Endothelial cell of umbilical vein (primary cell): ENCODE results near the gene THBS3. TPM values are rescaled to one million over a fixed set of nuclear protein-coding genes. Genes with fewer than 3 reads are reported as not detected.

Experiments
- BruUV-seq: library from RNA; stranded (reverse); fragments of 400-500 nt; replicated peaks from 2 replicates; lab custom pipeline; 2021; lab: Mats Ljungman, UMichigan
- CTCF ChIA-PET: fragments of 300-600, 350-600 bp; sonication (Branson Sonifier 250); formaldehyde crosslinking; loops from one replicate; lab custom pipeline; 2021; ENCODE audit warnings: antibody characterized with exemption, inconsistent platforms; lab: Charles Lee
- POLR2A ChIA-PET: fragments of 300-600, 350-600 bp; sonication (Branson Sonifier 250); formaldehyde crosslinking; loops from one replicate; lab custom pipeline; 2021; ENCODE audit warnings: antibody characterized with exemption, inconsistent platforms; lab: Charles Lee
- DNase-seq: peaks from one replicate; pipeline ENCODE4 v3.0.0-alpha.2; 2011; ENCODE audit warnings: low read depth, low spot score
- FAIRE-seq: peaks from 2 replicates; lab custom pipeline; 2011; peaks lifted over from hg19 to GRCh38; lab: Jason Lieb, UNC
- H2AFZ ChIP-seq: 2 replicates; pipeline ENCODE4 v1.6.0; 2012; ENCODE audit warnings: low read depth, low read length, control low read depth, inconsistent platforms
- H3K27ac ChIP-seq: 2 replicates; pipeline ENCODE4 v1.5.1; 2011; ENCODE audit warnings: low read depth, mild to moderate bottlenecking, control low read depth, low read length, moderate library complexity; ENCODE audit not compliant: insufficient read depth
- H3K27me3 ChIP-seq, 2 experiments: 2 replicates each; pipeline versions ENCODE4 v1.6.0 to v1.6.1; 2011; ENCODE audit warnings: low read length in 2 of 2, mixed read lengths in 1 of 2; ENCODE audit not compliant: control insufficient read depth in 2 of 2, insufficient read depth in 2 of 2
- H3K36me3 ChIP-seq, 2 experiments: 2 replicates in 1 of 2; 3 replicates in 1 of 2; pipeline ENCODE4 v1.5.1; 2011; ENCODE audit warnings: low read length in 2 of 2, mild to moderate bottlenecking in 1 of 2, moderate library complexity in 1 of 2; ENCODE audit not compliant: control insufficient read depth in 2 of 2, insufficient read depth in 2 of 2; ENCODE audit errors: extremely low read depth in 1 of 2
- H3K4me1 ChIP-seq: 3 replicates; pipeline ENCODE4 v1.5.1; 2011; ENCODE audit warnings: mild to moderate bottlenecking, low read length; ENCODE audit not compliant: control insufficient read depth, insufficient read depth; ENCODE audit errors: extremely low read depth
- H3K4me2 ChIP-seq: 2 replicates; pipeline ENCODE4 v1.6.1; 2011; ENCODE audit warnings: low read length, control low read depth, mixed read lengths; ENCODE audit not compliant: insufficient read depth
- H3K4me3 ChIP-seq, 3 experiments: fragments of 200-600 bp in 1 of 3; sonication (generic), shearing (Covaris generic) in 1 of 3; replicated peaks in 1 of 3; 2 replicates each; pipeline ENCODE4 v1.5.1; 2011 to 2016; ENCODE audit warnings: control low read depth in 3 of 3, low read length in 3 of 3, mild to moderate bottlenecking in 2 of 3, inconsistent platforms in 1 of 3, low read depth in 1 of 3, moderate library complexity in 1 of 3; ENCODE audit not compliant: insufficient read depth in 1 of 3
- H3K79me2 ChIP-seq: 2 replicates; pipeline ENCODE4 v1.6.0; 2012; ENCODE audit warnings: low read length, inconsistent platforms; ENCODE audit not compliant: control insufficient read depth, insufficient read depth
- H3K9ac ChIP-seq: replicated peaks from 2 replicates; pipeline ENCODE3; 2011; ENCODE audit warnings: low read length, control low read depth; ENCODE audit not compliant: insufficient read depth; ENCODE audit errors: extremely low read depth
- H3K9me1 ChIP-seq: replicated peaks from 3 replicates; pipeline ENCODE4 v1.6.0; 2011; ENCODE audit warnings: mild to moderate bottlenecking, low read length; ENCODE audit not compliant: control insufficient read depth, insufficient read depth; ENCODE audit errors: extremely low read depth
- H3K9me3 ChIP-seq: replicated peaks from 2 replicates; pipeline ENCODE4 v1.5.1; 2012; ENCODE audit warnings: low read length, inconsistent platforms; ENCODE audit not compliant: control insufficient read depth, insufficient read depth
- H4K20me1 ChIP-seq: replicated peaks from 2 replicates; pipeline ENCODE3; 2011; ENCODE audit warnings: mild to moderate bottlenecking, low read length; ENCODE audit not compliant: control insufficient read depth, insufficient read depth; ENCODE audit errors: extremely low read depth
- EZH2 ChIP-seq: IDR thresholded peaks from 2 replicates; pipeline ENCODE4 v1.6.1; 2012; ENCODE audit warnings: borderline replicate concordance, low read depth, mild to moderate bottlenecking, moderate library complexity, low read length, inconsistent platforms; ENCODE audit not compliant: severe bottlenecking
- FOS ChIP-seq: IDR thresholded peaks from 2 replicates; pipeline ENCODE4 v1.6.1; 2011; ENCODE audit warnings: mild to moderate bottlenecking, low read length, moderate library complexity, borderline replicate concordance; ENCODE audit not compliant: insufficient read depth
- GATA2 ChIP-seq: IDR thresholded peaks from 2 replicates; pipeline ENCODE4 v1.7.0; 2011; ENCODE audit warnings: low read depth, mild to moderate bottlenecking, moderate library complexity, mixed read lengths, low read length; ENCODE audit not compliant: insufficient read length, insufficient read depth
- JUN ChIP-seq: IDR thresholded peaks from 2 replicates; pipeline ENCODE4 v1.6.1; 2011; ENCODE audit warnings: borderline replicate concordance, low read depth; ENCODE audit not compliant: insufficient read length, insufficient read depth
- MYC ChIP-seq: IDR thresholded peaks from one replicate; pipeline ENCODE4 v1.6.1; 2011; ENCODE audit warnings: mild to moderate bottlenecking, low read depth, low read length
- POLR2A ChIP-seq: IDR thresholded peaks from 2 replicates; pipeline ENCODE4 v1.6.1; 2012; ENCODE audit warnings: low read depth, mild to moderate bottlenecking, control low read depth, low read length
- POLR2AphosphoS5 ChIP-seq: IDR thresholded peaks from 2 replicates; pipeline ENCODE4 v1.6.1; 2012; ENCODE audit warnings: low read depth, mild to moderate bottlenecking, control low read depth, low read length, moderate library complexity; ENCODE audit not compliant: insufficient read depth
- dilution Hi-C: fragments of 300-500 bp; cut with MboI; formaldehyde crosslinking; loops from one replicate; pipeline ENCODE4 v1.15.0; 2019; ENCODE audit warnings: low sequenced_read_pairs; ENCODE audit not compliant: extremely low pct_ligation_motif_present
- intact Hi-C: fragments of 100-400 bp; cut with micrococcal nuclease; formaldehyde crosslinking; loops from one replicate; pipeline ENCODE4 v1.10.0; 2022
- polyA plus RNA-seq, 4 experiments: library from polyadenylated mRNA; depleted of rRNA in 3 of 4; stranded (reverse) in 3 of 4; unstranded in 1 of 4; fragments of >200 nt; gene quantifications; 2 replicates each; pipeline versions ENCODE4 v1.2.1 to v1.2.3, GENCODE V29; 2011 to 2012; ENCODE audit warnings: missing spikeins in 1 of 4
- total RNA-seq: library from RNA; stranded (reverse); gene quantifications from 2 replicates; pipeline ENCODE4 v1.2.3, GENCODE V29; 2021
- TF ChIP-seq, protein P1 (sequence below): IDR thresholded peaks from 2 replicates; pipeline ENCODE4 v1.6.1; 2011; ENCODE audit not compliant: insufficient read depth, insufficient read length

Gene THBS3
- total and polyA plus RNA-seq, 2 donors (not counting 3 experiments of a cell fraction or from before 2014, with no cell fraction given) = 23.6 to 25.7 TPM

DNA sequence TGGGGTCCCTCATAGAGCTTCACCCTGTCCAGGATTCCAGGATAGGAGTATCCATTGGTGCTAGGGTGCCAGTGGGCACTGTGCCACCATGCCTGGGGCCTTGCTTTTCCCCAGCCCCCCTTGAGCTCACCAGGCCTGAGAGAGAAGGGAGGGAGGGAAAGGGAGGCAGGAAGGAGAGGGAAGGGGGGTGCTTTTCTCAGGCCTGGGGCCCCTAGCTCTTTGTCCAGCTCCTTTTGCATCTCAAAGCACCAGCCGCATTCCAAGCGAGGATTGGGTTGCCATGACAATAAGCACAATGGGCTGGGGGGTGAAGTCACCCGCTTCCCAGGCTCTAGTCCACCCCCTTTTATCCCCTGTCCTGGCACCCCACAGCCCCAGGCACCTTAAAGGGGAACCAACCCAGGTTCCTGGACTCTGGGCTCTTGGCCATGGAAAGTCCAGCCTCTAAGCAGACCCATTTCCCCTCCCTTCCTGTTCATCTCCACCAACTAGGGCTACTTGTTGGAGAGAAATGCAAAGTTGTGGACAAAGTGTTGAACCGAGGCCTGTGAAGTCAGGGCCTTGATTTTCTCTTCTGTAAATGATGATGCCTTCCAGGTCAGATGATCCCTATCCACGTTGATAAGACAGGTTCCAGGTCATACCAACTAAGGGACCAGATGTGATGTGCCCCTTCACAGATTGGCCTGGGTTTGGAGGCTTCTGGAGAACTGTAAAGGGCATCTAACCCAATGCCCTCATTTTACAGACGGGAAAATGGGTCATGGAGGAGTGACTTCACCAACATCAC, 11.4 kb downstream of the THBS3 start:
- FAIRE-seq (no peak), DNase-seq (no peak)
- Histone ChIP-seq H3K4me2 (no peak overlapping the region), H3K27ac (no peak overlapping the region), H3K9me3 (no peaks in the 10 kb centered on the region), H2AFZ (no peak overlapping the region), H3K27me3 (no peaks in the 10 kb centered on the region), H3K4me1 (peaks cover 13% of the 10 kb centered on the region), H3K9me1 (no peaks in the 10 kb centered on the region), H3K36me3 (peaks cover 0 to 3% of the 10 kb centered on the region in 2 experiments), H3K4me3 (no peak overlapping the region), H3K79me2 (no peaks in the 10 kb centered on the region), H4K20me1 (no peaks in the 10 kb centered on the region), H3K9ac (no peak overlapping the region)
- ChIA-PET POLR2A (no interaction called here), CTCF (interaction anchor here (2.6 to 3.7 kb wide), 3 partner anchors 11 to 31 kb away, joined by 9 to 42 read pairs (median 14); partner anchors contain the start of genes MTX1 and THBS3)
- intact Hi-C loops (no loop called here), dilution Hi-C loops (no loop called here)
- BruUV-seq = no TSS peak
- TF ChIP-seq JUN (no peak), POLR2AphosphoS5 (no peak), POLR2A (no peak), GATA2 (no peak), EZH2 (no peak), FOS (no peak), MYC (no peak)
- TF ChIP-seq, protein P1, sequence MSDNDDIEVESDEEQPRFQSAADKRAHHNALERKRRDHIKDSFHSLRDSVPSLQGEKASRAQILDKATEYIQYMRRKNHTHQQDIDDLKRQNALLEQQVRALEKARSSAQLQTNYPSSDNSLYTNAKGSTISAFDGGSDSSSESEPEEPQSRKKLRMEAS = no peak
